A204.1 (cell line): ENCODE measurements around the gene PPFIA2.

Experiments used
- FAIRE-seq: peaks from 2 replicates; lab custom pipeline; 2012; peaks lifted over from hg19 to GRCh38; lab: Jason Lieb, UNC

PPFIA2 gene

GRCh38 chr12:81543621-81544139, 215.5 kb downstream of the PPFIA2 start:
- no peak for FAIRE-seq

DNA sequence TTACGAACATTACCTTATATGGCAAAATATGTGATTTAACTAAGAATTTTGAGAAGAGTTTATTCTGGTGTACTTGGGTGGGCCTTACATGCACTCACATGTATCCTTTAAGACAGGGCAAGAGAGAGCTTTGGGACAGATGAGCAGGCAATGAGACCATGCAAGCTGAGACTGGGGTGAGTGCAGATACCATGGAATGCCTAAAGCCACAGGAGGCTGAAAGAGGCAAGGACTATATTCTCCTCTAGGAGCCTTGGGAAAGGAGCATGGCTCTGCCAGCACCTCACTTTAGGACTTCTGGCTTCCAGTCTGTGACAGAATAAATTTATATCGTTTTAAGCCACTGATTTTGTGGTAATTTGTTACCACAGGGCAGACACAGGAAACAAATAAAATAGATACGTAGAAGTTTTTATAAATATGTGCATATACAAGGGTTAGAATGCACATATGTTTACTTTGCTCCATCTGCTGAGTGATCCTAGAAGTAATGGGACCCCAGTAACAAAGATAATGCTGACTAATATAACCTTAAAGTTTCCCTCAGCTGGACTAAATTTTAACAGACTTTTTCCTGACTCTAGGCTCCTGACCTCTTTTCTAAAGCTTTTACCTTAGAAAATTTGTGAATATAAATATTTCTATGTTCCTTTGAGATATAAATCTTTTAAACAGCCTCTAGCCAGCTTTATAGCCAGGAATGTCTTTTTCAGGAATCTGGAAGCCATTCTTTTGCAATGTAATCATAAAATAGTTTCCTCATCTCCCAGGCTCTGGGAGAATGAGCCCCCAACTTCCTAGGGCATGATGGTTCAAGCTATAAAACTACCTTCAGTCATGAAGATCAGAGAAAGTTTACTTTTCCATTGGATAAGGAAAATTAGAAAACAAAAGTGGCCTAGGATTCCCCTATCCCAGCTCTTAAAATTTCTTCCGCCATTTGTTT, 216.8 kb downstream of the PPFIA2 start:
- no peak for FAIRE-seq

DNA sequence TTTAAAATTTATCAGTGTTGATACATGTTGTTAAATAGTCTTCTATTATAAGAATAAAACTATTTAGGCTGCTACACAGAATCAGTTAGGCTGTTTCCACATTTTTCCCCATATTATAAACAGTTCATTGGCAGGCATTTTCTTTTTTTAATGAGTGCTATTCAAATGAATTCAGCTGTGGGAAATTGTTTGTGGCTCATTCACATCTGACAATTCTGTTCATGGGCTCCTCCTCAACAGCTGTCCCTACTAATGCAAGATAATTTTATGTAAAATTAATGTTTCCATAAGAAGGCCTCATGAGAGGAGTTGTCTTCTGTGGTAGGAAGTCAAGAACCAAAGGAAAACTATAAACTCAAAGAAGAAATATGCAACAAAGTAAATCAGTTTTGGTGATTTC, 218.0 kb downstream of the PPFIA2 start:
- FAIRE-seq, result no peak

DNA sequence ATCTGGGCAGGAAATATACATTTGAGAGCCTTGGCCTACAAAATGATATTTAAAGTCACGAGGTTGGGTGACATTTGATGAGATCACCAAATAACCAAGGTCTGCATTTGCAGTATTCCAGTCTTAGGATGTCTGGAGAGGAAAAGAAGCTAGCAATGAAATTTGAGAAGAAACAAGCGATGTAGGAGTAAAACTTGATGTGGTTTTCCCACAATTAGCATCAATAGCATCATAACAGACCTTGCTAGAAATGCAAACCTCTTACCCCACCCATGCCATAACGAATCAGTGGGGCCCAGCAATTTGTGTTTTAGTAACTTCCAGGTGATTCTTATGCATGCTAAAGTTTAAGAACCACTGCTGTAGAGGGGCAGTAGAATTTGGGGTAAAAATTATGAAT, 219.9 kb downstream of the PPFIA2 start:
- FAIRE-seq, result no peak

- no peak for FAIRE-seq
These were observed 226.1 kb downstream of the PPFIA2 start for GRCh38 chr12:81533054-81533453.

DNA sequence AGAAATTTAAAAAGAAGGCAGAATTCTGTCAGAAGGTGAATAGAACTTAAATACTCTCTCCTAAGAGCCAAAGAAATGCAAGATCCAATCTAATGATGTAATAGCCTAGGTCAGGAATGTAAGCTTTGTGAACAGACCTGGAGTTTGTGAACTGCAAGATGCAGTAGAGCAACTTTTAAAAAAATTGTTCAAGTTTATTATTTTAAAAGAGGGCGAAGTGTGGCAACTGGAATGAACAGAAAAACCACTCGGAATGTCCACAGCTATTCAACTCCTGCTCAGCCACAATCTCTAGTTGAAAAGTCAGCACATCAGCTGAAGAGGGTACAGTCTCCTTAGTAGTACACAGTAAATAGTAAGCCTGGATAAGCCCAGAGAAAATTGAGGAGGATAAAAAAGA, 228.8 kb downstream of the PPFIA2 start:
- FAIRE-seq, result no peak

DNA sequence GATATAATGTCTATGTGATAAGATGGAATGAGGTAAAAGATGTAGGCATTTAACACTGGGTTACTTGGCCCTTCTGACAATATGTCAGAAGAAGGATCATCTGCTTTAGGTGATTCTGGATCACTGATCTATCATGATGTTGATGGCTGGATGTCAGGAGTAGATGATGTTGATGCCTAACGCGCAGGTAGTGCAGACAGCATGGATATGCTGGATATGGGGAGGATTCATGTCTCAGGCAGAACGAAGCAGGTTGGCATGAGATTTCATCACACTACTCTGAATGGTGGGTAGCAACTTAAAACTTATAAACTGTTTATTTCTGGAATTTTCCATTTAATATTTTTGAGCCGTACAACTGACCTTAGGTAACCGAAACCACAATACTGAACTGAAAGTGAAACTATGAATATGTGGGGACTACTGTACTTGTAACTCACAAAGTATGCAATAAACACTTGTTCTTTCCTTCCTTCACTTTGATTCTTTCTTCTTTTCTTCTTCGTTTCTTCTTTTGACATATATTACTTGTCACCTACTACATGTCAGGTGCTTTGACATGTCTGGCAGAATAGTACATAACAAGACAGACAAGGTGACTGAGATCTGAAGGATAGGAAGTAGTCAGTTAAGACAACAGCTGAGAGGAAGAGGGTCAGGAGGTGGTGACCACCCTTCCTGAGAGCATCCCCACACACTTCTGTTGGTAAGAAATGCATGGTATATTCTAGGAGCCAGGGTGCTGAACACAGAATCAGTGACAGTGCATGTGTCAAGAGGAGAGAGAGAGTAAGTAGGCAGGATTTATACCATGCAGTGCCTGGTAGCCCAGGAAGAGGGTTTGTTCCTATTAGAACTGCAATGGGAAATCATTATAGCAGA, 238.8 kb downstream of the PPFIA2 start:
- FAIRE-seq, result no peak

GRCh38 chr12:81518638-81519037, 240.5 kb downstream of the PPFIA2 start:
- no peak for FAIRE-seq

GRCh38 chr12:81517296-81517695, 241.9 kb downstream of the PPFIA2 start:
- FAIRE-seq, result no peak

GRCh38 chr12:81502912-81503695, 256.0 kb downstream of the PPFIA2 start:
- no peak for FAIRE-seq

- FAIRE-seq, result no peak
These were observed 258.4 kb downstream of the PPFIA2 start for GRCh38 chr12:81500788-81501187.

DNA sequence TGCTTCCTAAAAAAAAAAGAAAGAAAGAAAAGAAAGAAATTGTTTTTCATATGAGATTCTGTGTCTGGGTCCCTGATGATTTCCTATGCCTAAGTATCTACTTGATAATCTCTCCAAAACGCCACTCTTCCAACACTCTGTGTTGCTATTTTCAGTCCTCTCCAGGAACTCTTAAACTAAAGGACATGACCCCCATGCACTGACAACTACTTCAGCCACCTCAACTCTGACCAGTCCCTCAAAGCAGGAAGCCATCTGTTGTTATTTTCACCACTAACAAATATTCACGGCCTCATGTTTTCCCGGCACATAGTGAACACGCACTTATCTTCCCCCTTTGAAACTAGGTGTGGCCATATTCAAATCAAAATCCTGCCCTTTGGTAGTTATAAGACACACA, 259.3 kb downstream of the PPFIA2 start:
- no peak for FAIRE-seq

GRCh38 chr12:81492131-81492720, 266.9 kb downstream of the PPFIA2 start:
- FAIRE-seq, result no peak

DNA sequence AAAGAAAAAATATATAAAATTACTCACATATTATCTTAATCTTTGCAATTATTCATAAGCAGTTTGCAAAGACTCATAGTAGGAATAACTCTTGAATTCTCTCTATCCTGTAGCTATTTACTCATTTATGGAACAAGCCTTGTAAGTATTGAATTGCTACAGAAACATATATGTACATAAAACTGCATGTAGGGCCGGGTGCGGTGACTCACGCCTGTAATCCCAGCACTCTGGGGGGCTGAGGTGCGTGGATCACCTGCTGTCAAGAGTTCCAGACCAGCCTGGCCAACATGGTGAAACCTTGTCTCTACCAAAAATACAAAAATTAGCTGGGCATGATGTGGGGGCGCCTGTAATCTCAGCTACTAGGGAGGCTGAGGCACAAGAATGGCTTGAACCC, 286.2 kb downstream of the PPFIA2 start:
- no peak for FAIRE-seq

- no peak for FAIRE-seq
These were observed 288.2 kb downstream of the PPFIA2 start for GRCh38 chr12:81470923-81471322.

- FAIRE-seq, result no peak
These were observed 290.9 kb downstream of the PPFIA2 start for GRCh38 chr12:81468206-81468605.

- no peak for FAIRE-seq
These were observed 293.3 kb downstream of the PPFIA2 start for GRCh38 chr12:81465876-81466275.

- FAIRE-seq, result no peak
These were observed 294.0 kb downstream of the PPFIA2 start for GRCh38 chr12:81465191-81465590.

GRCh38 chr12:81461163-81461562, 298.0 kb downstream of the PPFIA2 start:
- no peak for FAIRE-seq

DNA sequence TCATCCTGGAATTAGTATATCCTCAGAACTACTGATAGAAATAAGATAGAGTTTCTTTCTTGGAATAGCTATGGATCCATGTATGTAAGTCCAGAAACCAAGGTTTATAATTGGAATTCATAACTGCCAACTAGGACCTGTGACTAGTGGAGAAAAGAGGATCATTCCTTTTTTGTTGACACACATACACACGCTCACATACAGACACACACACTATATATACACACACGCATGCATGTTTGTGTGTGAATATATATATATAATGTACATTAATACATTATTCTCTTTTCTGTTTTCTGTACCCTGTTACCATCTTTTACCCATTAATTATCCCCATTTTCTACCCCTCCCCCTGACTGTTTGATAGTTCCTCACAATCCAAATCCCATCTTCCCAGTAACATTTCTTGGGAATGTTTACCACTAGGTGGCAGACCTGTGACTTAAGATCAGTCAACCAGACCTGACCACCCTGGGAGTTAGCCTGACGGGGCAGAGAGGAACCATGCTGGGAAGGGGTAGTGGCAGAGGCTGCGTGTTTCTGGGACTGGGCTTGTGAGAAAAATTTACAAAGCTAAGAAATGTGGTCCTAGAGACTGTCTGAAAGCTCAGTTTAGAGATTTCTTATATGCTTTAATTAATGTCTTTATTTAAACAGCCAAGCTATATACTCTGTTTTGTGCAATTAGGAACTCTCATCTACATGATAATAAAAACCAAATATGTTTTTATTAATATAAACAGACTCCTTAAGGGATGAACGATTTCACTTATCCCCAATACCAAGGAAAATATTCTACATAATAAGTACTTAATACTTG, 308.0 kb downstream of the PPFIA2 start:
- FAIRE-seq, result no peak

DNA sequence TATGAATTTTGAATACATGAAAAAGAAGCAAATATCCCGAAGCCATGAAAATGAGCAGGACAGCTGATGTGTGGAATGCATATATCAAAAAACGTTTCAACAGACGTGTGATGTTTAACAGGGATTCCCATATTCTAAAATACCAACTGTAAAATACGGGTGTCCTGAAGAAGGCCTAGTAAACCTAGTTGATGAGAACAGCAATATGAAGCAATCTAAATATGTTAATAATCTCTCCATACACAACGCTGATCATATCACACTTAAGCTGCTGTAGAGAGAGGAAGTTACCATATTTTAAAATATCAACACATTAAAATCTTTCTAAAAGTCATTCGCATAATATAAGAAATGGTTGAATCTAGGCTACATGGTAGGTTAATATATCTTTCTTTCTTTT, 317.5 kb downstream of the PPFIA2 start:
- FAIRE-seq, result no peak
